ENCODE data around the gene DBI.
"Not testable (repeated sequence)": the region's sequence is repeated elsewhere in the genome, so short reads cannot be mapped to it uniquely, and the experiment has no call there.

Gene DBI

DNA sequence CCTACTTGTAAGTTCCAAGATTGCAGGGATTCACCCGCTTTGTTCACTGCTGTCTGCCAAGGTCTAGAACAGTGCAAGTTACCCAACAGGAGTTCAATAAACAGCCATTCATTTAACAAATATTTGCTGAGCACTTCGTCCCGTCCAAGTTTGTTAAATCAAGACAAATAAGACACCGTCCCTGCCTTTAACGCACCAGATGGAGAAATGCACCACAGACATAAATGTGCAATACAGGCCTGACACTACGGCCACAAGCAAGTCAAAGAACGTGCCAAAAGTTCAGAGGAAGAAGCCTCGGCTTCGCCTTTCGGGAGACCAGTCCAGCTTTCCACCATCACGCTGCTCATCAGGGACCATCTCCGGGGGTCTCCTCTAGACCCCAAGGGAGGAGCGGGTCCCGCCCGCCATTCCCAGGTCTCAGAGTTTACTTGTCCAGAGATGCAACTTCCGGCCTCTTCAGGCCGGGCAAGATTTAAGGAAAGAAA is 572 bp upstream of the DBI start:
- DNase-seq = peak; percentile 48

DNA sequence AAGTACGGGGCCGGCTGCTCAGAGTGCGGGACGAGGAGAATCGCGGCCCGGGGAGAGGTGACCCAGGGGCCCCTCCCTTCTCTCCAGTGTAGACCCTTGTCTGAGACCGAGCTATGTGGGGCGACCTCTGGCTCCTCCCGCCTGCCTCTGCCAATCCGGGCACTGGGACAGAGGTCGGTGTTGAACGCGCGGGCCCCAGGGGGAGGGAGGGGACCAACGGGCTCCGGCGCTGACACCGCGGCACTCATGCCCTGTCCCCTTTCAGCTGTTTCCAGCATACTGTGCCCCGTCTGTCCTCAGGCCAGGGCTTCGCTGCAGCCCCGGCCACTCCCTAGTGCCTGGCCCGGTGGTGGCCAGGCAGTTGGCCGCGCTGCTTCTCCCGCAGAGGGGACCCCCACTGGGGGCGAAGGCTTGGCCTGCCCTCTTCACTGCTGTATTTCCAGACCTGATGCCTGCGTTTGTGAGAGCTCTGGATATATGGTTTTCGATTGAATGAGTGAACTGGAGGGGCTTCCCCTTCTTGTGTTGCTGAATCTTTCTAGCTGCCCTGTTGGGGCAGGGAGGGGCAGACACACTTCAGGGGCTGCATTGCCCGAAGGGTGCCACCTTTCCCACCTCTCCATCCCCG is 809 bp downstream of the DBI start:
- peak; percentile 76 for DNase-seq

DNA sequence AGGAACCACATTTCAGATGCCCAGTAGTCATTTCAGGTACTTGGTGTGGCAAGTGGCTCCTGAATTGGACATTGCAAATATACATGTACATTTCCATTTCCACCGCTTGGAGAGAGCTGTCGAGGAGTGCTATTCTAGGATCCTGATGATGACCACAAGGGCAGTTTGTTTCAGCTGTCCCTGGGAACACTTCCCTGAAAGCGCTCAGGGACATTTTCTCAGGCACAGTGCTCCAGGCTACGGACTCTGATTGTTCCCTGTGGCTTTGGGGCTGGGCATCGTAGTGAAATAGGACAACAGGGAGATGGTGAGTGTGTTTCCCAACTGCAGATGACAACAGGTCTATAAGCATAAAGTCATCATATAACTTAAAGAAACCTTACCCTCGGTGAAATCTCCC is 3.1 kb downstream of the DBI start:
- no peak for DNase-seq

DNA sequence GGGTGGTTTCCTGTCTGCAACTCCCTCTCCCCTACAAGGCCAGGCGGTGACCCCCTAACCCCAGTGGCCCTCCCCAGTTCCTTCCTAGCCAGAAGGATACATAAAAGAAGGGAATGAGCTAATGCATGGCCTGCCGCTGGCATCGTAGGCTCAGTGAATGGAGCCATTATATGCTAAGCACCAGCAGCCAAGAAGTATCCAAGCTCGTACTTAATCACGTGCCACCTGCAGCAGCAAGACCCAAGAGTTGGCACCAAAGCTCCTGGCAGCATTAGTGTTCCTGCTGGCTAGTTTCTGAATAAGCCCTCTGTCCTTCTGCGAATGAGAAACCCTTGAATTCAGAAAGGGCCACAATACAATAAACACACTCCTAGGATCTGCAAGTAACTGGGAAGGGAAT is 4.3 kb downstream of the DBI start:
- DNase-seq = no peak

DNA sequence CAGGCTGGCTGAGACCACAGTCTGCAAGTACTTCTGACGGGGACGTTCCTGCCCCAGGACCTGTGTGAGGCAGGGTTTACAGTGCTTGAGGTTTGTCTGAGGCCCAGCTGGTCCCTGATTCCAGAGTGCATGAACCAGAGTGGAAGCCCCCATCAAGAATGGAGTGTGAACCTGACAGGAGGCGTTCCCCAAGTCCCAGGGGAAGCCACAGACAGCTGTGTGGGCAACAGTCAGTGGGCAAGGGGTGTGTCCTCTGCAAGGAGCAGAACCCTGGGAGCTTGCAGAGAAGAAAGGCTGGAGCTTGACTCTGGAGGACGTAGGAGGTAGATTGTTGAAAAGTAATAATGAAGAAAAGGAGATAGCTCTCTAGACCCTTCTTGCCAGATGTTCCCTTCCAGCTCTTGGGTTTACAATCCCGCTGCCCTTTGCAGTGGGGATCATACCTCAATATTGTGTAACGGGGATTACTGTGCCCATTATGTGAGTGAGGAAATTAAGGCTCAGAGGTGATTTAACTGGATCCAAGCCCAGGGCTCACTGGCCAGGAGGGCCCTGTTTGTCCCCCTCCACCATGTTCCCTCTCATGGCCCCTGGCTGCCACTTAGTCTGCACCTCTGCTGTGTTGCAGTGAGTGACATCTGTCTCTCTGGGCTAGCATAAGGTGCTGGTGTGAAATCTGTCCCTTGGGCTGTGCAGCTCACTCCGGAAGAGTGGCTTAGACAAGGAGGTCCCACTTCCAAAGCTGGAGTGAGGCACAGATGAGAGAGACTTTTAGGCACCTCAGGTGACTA is 6.2 kb downstream of the DBI start:
- no peak for DNase-seq

DNA sequence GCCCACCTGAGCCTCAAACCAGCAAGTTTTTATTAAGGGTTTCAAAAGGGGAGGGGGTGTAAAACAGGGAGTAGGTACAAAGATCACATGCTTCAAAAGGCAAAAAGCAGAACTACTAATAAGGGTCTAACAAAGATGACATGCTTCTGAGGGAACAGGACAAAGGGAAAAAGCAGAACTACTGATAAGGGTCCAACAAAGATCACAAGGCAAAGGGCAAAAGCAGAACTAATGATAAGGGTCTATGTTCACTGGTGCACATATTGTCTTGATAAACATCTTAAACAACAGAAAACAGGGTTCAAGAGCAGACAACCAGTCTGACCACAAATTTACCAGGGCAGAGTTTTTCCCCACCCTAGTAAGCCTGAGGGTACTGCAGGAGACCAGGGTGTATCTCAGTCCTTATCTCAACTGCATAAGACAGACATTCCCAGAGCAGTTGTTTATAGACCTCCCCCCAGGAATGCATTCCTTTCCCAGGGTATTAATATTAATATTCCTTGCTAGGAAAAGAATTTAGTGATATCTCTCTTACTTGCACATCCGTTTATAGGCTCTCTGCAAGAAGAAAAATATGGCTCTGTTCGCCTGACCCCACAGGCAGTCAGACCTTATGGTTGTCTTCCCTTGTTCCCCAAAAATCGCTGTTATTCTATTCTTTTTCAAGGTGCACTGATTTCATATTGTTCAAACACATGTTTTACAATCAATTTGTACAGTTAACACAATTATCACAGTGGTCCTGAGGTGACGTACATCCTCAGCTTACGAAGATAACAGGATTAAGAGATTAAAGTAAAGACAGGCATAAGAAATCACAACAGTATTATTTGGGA is 7.3 kb downstream of the DBI start:
- peak; percentile 44 for DNase-seq

DNA sequence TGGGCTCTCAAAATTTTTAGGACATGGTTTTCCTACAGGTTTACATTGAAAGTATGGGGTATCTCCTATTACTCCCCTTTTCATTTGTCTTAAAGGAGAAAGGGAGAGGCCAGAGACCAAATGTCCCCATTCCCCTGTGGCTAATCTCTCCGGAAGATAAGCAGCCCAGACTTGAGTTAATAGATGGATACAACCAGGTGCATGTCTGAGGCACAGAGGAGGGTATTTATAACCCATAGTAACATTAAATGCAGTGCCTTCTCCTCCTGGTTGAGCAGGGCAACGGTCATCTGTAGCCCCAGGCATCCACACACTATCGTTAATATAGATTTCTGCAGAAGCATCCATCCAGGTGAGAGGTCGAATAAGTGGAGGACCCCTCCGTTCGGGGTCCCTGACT is 9.6 kb downstream of the DBI start:
- DNase-seq = not testable (repeated sequence)

DNA sequence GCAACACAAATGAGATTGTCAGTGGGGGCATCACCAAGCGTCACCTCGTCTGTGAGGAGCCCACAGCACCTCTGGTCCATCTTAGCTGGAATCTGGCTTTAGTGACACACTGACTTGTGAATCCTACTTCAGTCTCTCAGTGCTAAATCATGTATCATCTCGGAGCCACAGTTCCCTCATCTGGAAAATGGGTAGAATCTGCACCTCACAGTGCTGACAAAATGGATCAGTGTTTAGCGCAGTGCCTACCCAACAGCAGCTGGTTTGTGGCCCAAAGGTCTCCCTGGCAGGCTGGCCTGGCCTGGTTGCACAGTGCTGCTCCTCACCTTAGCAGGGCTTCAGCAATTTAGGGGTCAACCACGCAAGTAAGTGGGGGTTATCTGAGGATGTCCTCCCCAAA is 10.0 kb downstream of the DBI start:
- no peak for DNase-seq

DNA sequence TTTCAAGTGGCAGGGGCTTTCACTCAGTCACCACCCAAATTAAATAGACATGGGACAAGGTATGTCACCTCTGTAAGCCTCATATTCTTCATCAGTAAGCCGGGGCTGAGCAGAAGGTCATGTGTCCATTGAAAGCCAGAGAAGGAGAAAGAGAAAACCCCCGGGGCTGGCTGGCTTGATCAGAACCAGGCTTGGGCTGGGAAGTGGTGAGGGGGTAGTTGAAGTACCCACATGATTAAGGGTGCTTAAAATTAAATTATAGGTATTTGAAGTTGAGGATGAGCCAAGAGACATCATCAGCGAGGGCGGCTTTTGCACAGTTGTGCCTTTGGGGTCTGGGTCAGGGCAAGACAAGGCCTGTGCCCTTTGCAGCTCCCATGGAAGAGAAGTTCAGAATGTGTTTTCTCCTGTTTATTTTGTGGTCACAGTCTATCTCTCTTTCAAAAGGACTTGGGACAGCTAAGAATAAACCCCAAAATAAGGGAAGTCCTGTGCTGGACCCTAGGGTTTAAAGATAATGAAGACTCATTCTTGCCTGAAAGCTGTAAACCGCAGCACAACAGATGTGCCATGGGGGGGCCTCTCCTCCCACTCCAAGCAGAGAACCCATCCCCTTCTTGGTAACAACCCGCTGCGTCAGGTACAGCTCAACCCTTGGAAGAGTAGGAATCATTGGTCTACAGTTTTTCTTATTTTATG is 10.7 kb downstream of the DBI start:
- DNase-seq = peak; percentile 71

DNA sequence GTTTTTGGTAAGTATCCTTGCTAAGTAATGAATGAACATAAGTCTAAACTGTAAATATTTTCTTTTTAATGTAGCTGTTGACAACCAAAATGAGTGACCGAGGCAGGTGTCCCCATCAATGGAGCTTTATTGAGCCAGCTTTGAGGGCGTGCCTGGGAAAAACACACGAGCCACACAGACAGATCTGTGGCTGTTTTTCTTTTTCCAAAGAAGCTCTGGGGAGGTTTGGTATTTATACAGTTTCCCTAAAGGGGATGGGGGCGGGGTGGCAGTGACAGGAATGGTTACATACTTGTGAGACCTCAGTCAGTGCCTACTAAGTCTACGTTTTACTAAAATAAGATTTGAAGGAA is 11.2 kb downstream of the DBI start:
- no peak for DNase-seq

DNA sequence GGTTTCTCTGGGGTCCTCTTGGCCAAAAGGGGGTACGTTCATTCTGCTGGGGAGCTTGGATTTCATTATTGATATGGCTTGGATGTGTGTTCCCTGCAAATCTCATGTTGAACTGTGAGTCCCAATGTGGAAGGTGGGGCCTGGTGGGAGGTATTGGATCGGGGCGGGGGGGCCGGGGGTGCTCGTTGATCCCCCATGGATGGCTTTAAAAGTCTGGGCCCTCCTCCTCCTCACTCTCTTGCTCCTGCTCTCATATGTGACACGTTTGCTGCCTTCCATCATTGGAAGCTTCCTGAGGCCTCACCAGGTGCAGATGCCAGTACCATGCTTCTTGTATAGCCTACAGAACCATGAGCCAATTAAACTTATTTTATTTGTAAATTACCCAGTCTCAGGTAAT is 11.8 kb downstream of the DBI start:
- DNase-seq = no peak

DNA sequence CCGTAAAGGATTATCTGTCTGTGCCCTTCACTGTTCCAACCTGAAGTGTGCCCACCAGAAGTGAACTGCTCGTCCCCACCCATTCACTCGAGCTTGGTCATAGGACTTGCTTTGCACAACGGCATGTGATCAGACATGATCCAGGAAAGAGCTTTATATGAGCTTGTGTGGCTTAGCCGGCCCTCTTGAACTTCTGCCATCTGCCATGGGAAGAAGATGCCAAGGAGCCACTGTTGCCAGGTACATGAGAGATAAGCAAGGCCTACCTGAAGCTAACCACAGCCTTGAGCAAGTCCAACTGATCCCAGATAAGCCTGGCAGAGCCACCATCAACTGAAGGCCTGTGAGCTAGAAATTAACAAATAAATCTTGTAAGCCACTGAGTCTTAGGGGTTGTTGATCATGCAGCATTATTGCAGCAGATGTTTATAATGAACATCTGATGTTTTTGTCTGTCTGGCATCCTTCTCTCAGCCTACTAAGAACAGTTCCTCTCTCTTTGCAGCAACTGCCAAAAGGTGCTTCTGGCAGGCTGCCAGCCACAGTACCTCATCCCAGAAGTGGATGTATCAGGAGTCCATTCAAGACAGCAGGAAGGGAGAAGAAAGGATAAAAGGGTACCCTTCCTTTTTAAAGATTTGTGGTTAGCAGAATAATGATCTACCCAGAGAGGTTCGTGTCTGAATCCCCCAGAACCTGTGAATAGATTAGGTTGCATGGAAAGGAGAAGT is 16.8 kb downstream of the DBI start:
- DNase-seq = no peak

DNA sequence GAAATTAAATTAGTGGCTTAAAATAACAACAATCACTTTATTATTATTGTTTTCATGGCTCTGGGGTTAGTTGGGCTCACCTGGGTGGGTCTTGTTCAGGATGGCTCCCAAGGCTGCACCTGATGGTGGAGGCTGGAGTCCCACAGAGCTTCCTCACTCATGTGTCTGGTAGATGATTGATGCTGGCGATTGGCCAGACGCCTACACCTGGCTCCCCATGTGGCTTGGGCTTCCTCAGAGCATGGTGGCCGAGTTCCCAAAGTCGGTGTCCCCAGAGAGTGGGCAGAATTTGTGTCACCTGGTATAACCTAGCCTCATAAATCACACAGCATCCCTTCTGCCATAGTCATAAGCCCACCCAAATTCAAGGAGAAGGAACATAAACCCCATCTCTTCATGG is 18.2 kb downstream of the DBI start:
- no peak for DNase-seq

DNA sequence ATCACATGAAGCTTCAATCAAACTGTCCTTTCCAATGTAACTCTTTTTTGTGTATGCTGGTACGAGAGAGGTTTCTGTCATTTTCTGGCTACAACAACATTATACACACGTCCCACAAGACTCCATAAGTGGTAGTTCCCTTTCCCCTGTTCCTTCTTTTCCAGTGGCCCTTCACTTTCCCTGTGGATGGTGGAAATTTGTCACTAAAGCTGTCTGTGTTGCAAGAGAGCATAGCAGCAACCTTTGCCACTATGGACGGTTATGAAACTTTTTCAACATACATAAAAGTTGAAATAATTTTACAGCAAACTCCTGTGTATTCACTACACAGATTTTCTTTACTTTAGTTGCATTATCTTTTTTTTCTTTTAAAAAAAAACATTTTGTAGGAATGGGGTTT is 18.7 kb downstream of the DBI start:
- DNase-seq = no peak

DNA sequence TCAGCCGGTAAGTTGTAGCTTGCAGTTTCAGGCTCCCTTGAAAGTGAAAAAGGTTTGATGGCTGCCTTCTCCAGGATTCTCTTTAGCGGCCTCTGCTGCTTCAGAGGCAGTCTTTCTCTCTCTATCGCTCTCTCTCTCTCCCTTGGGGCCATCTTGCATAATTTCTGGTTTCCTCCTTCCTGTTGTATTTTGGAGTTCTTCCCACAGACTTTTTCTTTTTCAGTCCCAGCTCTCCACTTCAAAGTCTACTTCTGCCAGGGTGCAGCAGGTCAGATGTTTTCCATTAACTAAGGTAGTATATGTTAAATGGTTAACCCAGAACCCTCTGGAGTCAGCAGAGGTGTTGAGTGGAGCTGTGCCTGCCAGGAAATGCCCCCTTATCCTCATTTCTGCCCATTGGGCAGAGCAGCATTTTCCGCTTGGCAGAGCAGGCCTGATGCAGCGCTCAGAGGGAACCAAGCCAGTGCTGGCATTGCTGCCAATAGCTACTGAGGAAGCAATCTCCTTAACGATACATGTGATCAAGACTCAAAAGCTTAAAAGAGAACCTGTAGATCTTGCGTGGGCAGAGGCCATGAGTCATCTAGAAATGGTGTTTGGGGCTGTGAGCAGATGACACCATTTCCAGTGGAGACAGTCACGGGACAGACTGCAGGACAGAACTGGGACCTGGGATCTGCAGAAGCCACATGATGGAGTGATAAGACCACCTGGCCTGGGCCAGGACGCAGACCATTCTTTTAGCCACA is 20.8 kb downstream of the DBI start:
- peak; percentile 69 for DNase-seq

DNA sequence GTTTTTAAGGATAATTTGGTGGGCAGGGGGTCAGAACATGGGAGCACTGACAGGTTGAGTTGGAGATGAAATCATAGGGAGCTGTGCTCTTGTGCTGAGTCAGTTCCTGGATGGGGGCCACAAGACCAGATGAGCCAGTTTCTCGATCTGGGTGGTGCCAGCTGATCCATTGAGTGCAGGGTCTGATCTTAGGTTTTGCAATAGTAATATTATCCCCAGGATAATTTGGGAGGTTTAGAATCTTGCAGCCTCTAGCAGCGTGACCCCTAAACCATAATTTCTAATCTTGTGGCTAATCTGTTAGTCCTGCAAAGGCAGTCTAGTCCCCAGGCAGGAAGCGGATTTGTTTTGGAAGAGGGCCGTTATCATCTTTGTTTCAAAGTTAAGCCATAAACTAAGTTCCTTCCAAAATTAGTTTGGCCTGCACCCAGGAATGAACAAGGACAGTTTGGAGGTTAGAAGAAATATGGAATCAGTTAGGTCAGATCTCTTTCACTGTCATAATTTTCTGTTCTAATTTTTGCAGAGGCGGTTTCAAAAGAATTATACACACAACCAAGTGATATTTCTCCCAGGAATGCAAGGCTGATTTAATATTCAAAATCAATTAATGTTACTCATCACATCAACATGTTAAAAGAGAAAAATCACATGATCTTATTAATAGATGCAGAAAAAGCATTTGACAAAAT is 23.0 kb downstream of the DBI start:
- DNase-seq = peak; percentile 41

DNA sequence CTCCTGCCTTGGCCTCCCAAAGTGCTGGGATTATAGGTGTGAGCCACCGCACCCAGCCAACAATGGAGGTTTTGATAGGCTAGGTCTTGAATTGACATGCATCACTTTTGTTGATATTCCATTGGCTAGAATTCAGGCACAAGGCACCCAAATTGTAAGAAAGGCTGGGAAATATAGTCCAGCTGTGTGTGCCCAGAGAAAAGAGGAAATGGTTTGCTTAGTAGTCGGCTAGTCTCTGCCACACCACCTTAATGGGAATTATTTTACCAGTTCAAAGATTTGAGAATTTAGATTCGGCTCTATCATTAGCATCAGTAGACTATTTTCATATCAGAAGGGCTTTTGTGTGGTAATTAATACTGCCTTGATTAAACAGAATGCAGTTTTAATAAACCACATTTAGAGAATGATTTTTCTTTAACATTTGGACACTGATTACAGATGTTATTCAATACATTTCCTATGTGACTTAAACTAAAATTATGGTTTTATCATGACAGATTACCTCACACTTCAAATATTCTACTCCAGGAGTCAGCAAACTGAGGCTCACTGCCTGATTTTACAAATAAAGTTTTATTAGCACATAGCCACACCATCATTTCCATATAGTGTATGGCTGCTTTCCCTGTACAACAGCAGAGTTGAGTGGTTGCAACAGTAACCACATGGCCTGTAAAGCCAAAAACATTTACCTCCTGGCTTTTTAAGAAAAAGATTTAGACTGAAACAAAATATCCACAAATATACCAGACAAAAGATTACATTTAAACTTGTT is 27.4 kb downstream of the DBI start:
- no peak for DNase-seq

DNA sequence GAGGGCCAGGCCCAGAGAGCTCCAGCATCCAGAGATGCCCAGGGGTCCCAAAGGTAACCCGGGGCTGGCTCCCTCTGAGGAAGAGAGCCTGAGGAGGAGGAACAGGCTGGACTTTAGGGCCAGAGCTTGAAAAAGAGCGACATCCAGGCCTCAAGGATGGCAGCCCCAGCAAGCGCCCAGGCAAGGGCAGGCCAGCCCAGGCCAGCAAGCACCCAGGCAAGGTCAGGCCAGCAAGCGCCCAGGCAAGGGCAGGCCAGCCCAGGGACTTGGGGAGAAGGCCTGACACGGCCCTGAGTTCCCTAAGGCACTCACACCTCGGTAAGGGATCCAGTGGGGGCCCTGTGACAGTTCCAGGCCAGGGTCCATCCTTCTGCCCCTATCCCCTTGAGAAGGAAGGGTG is 30.4 kb downstream of the DBI start:
- DNase-seq = no peak

DNA sequence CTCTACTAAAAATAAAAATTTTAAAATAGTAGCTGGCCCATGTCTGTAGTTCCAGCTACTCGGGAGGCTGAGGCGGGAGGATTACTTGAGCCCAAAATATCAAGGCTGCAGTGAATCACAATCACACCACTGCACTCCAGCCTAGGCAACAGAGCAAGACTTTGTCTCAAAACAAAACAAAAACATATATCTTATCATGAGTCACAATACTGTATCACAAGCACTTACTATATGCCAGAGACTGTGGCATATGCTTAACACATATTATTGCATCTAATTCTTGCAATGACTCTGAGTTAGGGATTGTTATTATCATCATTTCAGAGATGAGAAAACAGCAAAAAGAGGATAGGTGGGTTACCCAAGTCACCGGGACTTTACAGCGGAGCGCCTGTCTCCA is 35.3 kb downstream of the DBI start:
- no peak for DNase-seq
